HEK293T (cell line): ENCODE measurements around the gene GPD1.

Source experiments
- CTCF ChIA-PET: fragments of 350-600 bp; formaldehyde crosslinking; extraction: SDS; loops from one replicate; lab custom pipeline; 2021; ENCODE audit warnings: antibody characterized with exemption, inconsistent platforms; lab: Yijun Ruan, JAX
- POLR2A ChIA-PET: fragments of 350-600 bp; formaldehyde crosslinking; extraction: SDS; loops from one replicate; lab custom pipeline; 2020; ENCODE audit warnings: antibody characterized with exemption, inconsistent platforms; lab: Yijun Ruan, JAX
- DNase-seq: peaks from one replicate; pipeline ENCODE4 v3.0.0; 2012; ENCODE audit warnings: mixed read lengths; ENCODE audit errors: extremely low spot score
- ARNT ChIP-seq: fragments of 450-650 bp; IDR thresholded peaks from 2 replicates; pipeline ENCODE4 v1.6.1; 2017; ENCODE audit warnings: mild to moderate bottlenecking
- BHLHE40 ChIP-seq: fragments of 450-650 bp; IDR thresholded peaks from 2 replicates; pipeline ENCODE4 v1.6.1; 2016; ENCODE audit warnings: mild to moderate bottlenecking, moderate library complexity, borderline replicate concordance
- CTBP1 ChIP-seq: fragments of 450-650 bp; IDR thresholded peaks from 2 replicates; pipeline ENCODE4 v1.6.1; 2016; ENCODE audit warnings: borderline replicate concordance
- ELF4 ChIP-seq: fragments of 450-650 bp; IDR thresholded peaks from 2 replicates; pipeline ENCODE4 v1.6.1; 2017; ENCODE audit warnings: antibody characterized with exemption
- FOXA1 ChIP-seq: fragments of 450-650 bp; IDR thresholded peaks from 2 replicates; pipeline ENCODE4 v1.6.1; 2016; ENCODE audit warnings: mild to moderate bottlenecking
- FOXK2 ChIP-seq: fragments of 450-650 bp; IDR thresholded peaks from 2 replicates; pipeline ENCODE4 v1.6.1; 2016; ENCODE audit warnings: mild to moderate bottlenecking
- FOXM1 ChIP-seq: fragments of 450-650 bp; IDR thresholded peaks from 2 replicates; pipeline ENCODE4 v1.6.1; 2017; ENCODE audit warnings: mild to moderate bottlenecking, borderline replicate concordance
- HDGF ChIP-seq: fragments of 450-650 bp; IDR thresholded peaks from 2 replicates; pipeline ENCODE4 v1.6.1; 2017; ENCODE audit warnings: antibody characterized with exemption, borderline replicate concordance
- L3MBTL2 ChIP-seq: fragments of 450-650 bp; conservative IDR thresholded peaks from 2 replicates; pipeline ENCODE4 v1.6.1; 2016; ENCODE audit warnings: mild to moderate bottlenecking
- LEF1 ChIP-seq: fragments of 450-650 bp; IDR thresholded peaks from 2 replicates; pipeline ENCODE4 v1.6.1; 2017; ENCODE audit warnings: mild to moderate bottlenecking, borderline replicate concordance
- NFRKB ChIP-seq: fragments of 450-650 bp; IDR thresholded peaks from 2 replicates; pipeline ENCODE4 v1.6.1; 2016; ENCODE audit warnings: mild to moderate bottlenecking, moderate library complexity
- SP1 ChIP-seq: fragments of 450-650 bp; IDR thresholded peaks from 2 replicates; pipeline ENCODE4 v1.6.1; 2017
- SUZ12 ChIP-seq: fragments of 450-650 bp; IDR thresholded peaks from 2 replicates; pipeline ENCODE4 v1.6.1; 2016; ENCODE audit warnings: mild to moderate bottlenecking
- TARDBP ChIP-seq: fragments of 450-650 bp; IDR thresholded peaks from 2 replicates; pipeline ENCODE4 v1.6.1; 2016
- ZNF384 ChIP-seq: fragments of 450-650 bp; IDR thresholded peaks from 2 replicates; pipeline ENCODE4 v1.6.1; 2016
- TF ChIP-seq, protein P1 (sequence below): fragments of 450-650 bp; IDR thresholded peaks from 2 replicates; pipeline ENCODE4 v1.6.1; 2016

GPD1 gene

GRCh38 chr12:50070314-50071060 lies 33.3 kb upstream of the GPD1 start:
- TF ChIP-seq SP1 (no peak), TARDBP (no peak), HDGF (0 out of 2 replicates have a peak, but pooled peaks have one; percentile 82)
- TF ChIP-seq, protein P1, sequence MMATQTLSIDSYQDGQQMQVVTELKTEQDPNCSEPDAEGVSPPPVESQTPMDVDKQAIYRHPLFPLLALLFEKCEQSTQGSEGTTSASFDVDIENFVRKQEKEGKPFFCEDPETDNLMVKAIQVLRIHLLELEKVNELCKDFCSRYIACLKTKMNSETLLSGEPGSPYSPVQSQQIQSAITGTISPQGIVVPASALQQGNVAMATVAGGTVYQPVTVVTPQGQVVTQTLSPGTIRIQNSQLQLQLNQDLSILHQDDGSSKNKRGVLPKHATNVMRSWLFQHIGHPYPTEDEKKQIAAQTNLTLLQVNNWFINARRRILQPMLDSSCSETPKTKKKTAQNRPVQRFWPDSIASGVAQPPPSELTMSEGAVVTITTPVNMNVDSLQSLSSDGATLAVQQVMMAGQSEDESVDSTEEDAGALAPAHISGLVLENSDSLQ = no peak
- POLR2A ChIA-PET = interaction anchor here (0.6 to 1.3 kb wide), 3 partner anchors 45 to 375 kb away, joined by 3 read pairs; partner anchors contain the start of gene RACGAP1
- DNase-seq = peak; percentile 80
- CTCF ChIA-PET = interaction anchor here (0.6 to 2.7 kb wide), 19 partner anchors 8 to 434 kb away, joined by 3 to 32 read pairs (median 4); partner anchors contain the start of genes DIP2B and SMARCD1

- ChIA-PET POLR2A (interaction anchor here (1.2 kb wide), 1 partner anchor 13 kb away, joined by 4 read pairs; the partner anchor contains the start of gene SMARCD1), CTCF (interaction anchor here (0.6 kb wide), 1 partner anchor 105 kb away, joined by 3 read pairs; no protein-coding TSS in a partner anchor)
- DNase-seq = no peak
Observed at GRCh38 chr12:50072198-50072907, 31.5 kb upstream of the GPD1 start.

DNA sequence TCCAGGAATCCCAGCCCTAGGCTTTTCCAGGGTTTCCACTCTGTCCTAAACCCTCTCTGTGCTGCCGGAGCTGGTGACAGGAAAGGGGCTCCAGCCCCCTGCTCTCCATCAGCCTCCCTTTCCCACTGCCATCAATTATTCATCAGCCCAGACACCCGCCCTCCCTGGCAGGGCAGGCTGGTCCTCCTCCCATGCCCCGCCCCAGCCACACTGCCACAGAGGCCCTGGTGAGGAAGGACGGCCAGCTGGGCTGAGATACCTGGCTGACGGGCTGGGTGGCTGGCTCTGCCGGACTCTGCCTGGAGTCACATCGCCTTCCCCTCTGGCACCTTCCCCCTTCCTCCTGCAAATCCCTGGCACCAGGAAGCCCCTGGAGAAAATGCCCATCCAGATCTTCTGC lies 30.6 kb upstream of the GPD1 start:
- CTCF ChIA-PET = interaction anchor here (0.6 kb wide), 1 partner anchor 106 kb away, joined by 3 read pairs; no protein-coding TSS in a partner anchor

More at GRCh38 chr12:50072198-50072907, 31.5 kb upstream of the GPD1 start:
- no peak for TF ChIP-seq HDGF
- no peak for TF ChIP-seq TARDBP
- no peak for TF ChIP-seq BHLHE40
- TF ChIP-seq SUZ12 = no peak
- TF ChIP-seq L3MBTL2 = no peak
- no peak for TF ChIP-seq FOXA1

DNA sequence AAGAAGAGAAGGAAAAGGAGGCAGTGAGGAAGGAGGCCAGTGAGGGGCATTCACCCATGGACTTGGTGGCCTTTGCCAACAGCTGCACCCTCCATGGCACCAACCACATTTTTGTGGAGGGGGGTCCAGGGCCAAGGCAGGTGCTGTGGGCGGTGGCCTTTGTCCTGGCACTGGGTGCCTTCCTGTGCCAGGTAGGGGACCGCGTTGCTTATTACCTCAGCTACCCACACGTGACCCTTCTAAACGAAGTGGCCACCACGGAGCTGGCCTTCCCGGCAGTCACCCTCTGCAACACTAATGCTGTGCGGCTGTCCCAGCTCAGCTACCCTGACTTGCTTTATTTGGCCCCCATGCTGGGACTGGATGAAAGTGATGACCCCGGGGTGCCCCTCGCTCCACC lies 30.1 kb upstream of the GPD1 start:
- ChIA-PET POLR2A (interaction anchor here (0.6 kb wide), 1 partner anchor 11 kb away, joined by 3 read pairs; the partner anchor contains the start of gene SMARCD1), CTCF (interaction anchor here (0.7 to 1.8 kb wide), 2 partner anchors 102 to 104 kb away, joined by 4 to 5 read pairs; no protein-coding TSS in a partner anchor)
- TF ChIP-seq L3MBTL2 (no peak), FOXA1 (no peak), CTBP1 (no peak), FOXM1 (no peak), SP1 (no peak), TARDBP (no peak), SUZ12 (no peak), NFRKB (no peak), ZNF384 (no peak), ELF4 (no peak), FOXK2 (no peak), ARNT (no peak), HDGF (no peak), LEF1 (no peak), BHLHE40 (no peak)
- TF ChIP-seq, protein P1 = no peak
- DNase-seq = no peak

More for the DNA sequence above, 30.6 kb upstream of the GPD1 start:
- TF ChIP-seq NFRKB (no peak), ARNT (no peak), TARDBP (no peak), SP1 (no peak), CTBP1 (no peak), FOXK2 (no peak), ELF4 (no peak), HDGF (no peak), FOXM1 (no peak), L3MBTL2 (no peak), ZNF384 (no peak), BHLHE40 (no peak), SUZ12 (no peak), FOXA1 (no peak), LEF1 (no peak)
- TF ChIP-seq, protein P1 = no peak
- no peak for DNase-seq
- POLR2A ChIA-PET = interaction anchor here (0.6 to 1.2 kb wide), 2 partner anchors 12 kb away, joined by 3 to 4 read pairs; partner anchors contain the start of gene SMARCD1

GRCh38 chr12:50074936-50075807 lies 28.6 kb upstream of the GPD1 start:
- DNase-seq = peak; percentile 85
- CTCF ChIA-PET = interaction anchor here (0.7 to 1.8 kb wide), 5 partner anchors 35 to 239 kb away, joined by 3 to 5 read pairs (median 3); no protein-coding TSS in a partner anchor
- POLR2A ChIA-PET = interaction anchor here (2.4 kb wide), 1 partner anchor 10 kb away, joined by 11 read pairs; the partner anchor contains the start of gene SMARCD1
- TF ChIP-seq ARNT (no peak), HDGF (0 out of 2 replicates have a peak, but pooled peaks have one; percentile 41)
